GM19467 (cell line): Measurements from ENCODE around the gene KRT81.
"Not testable (repeated sequence)": the region's sequence is repeated elsewhere in the genome, so short reads cannot be mapped to it uniquely, and the experiment has no call there.

Experiments
- ATAC-seq: cut with Tn5 transposase; IDR thresholded peaks from one replicate; pipeline ENCODE4 v1.9.1; 2021; ENCODE audit warnings: mild to moderate bottlenecking, moderate library complexity; ENCODE audit not compliant: unreplicated experiment

The KRT81 gene

GRCh38 chr12:52300796-52301691 lies 9.7 kb upstream of the KRT81 start:
- ATAC-seq, result no peak

GRCh38 chr12:52298677-52299190 lies 7.4 kb upstream of the KRT81 start:
- ATAC-seq, result no peak

DNA sequence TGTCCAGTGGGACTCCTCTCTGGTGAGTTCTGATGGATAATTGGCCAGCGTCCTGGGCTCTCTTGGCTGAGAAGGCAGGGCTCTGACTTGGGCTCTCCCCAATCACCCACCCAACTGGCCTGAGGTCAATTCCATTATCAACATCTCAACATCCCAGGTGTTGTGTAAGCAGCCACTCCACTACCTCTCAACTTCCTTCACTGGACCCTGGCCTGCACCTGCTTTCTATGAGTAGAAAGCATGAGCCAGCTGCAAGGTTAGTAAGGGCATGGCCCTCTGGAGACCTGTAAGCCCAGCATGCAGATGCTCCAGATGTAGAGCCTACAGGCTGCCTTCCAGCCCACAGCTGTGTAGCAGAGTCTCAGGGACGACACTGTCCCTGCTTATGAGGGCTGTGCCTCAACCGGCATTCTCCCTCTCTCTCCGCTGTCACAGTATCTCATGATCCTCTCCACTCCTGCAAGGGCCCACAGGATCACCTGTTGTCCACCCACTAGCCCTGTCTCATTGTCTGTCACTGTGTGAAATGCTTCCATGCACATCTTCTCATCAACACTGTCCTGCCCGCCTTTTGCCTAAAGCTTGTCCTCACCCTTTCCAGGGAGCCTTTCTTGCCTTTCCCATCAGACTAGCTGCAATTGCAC lies 5.4 kb upstream of the KRT81 start:
- ATAC-seq, result no peak

GRCh38 chr12:52295663-52296062 lies 4.3 kb upstream of the KRT81 start:
- no peak for ATAC-seq

DNA sequence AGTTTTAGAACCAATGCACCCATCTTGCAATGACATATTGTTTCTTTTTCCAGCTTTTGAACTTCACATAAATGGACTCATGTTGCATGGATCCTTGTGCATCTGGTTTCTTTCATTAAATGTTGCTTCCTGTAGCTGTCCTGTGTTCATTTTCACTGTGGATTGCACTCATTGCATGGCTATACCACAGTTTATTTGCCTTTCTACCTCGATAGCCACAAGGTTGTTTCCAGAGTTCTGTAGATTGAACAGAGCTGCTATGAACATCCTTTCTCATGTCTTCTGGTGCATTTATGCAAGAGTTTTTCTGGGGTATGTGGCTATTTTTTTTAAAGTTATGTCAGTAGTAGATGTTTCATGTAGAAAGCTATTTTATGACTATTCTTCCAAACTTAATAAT lies 3.5 kb upstream of the KRT81 start:
- ATAC-seq, result no peak

DNA sequence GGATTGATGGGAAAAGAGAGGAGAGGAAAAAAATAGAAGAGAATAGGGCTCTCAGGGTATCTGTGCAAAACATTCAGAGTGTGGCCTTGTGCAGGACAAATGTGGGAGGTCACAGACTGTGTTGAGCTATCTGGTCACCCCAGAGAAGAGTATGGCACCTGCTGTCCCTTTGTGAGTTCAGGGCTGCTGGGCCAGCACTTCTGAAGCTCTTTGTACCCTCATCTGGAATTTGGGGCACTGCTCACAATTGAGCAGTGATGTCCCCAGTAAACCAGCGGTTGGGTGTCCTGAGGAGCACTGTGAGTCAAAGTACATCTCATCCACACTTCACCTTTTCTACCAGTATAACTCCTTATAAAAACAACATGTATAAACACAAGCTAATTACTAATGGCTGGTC lies 2.6 kb upstream of the KRT81 start:
- ATAC-seq, result no peak

GRCh38 chr12:52290483-52291134 lies 725 bp downstream of the KRT81 start:
- not testable (repeated sequence) for ATAC-seq

DNA sequence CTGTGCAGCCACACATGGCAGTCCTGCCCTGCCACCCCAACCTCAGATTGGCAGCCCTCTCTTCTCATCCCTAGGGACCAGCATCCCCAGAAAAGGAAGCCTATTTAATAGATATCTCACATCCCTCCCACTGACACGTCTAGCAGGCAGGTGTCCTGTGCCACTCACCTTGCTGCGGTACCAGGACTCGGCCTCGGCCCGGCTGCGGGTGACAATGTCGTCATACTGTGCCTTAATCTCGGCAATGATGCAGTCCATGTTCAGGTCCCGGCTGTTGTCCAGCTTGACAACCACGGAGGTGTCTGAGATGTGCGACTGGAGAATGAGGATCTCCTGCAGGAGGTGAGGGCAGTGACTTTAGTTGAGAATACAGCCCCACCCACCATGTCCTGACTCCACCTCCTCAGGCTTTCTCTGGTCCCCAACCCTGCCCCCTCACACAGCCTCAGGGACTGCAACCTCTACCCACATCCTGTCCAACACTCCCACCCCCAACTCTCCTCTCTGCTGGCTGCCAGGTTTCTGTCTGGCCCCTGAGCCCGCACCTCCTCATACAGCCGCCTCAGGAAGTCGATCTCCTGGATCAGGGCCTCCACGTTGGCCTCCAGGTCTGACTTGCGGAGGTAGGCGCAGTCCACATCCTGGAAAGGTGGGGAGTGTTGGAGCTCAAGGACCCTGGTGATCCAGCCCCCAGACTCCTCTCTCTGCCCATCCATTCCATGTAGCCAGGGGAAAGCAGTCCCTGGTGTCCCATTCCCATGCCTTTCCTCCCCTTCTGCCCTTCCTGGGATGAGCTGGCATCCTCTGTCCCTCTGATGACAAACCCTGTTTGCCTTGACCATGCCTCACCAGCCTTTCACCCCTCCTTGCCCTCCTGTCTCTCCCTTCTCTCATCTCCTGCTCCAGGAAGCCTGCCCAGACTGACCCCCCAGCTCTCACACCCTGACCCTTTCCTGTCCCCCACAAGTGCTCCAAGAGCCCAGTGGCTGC lies 3.2 kb downstream of the KRT81 start:
- ATAC-seq, result peak; percentile 91

GRCh38 chr12:52286857-52287785 lies 4.2 kb downstream of the KRT81 start:
- ATAC-seq, result not testable (repeated sequence)

- ATAC-seq, result no peak
These were observed 5.3 kb downstream of the KRT81 start for GRCh38 chr12:52285851-52286530.

DNA sequence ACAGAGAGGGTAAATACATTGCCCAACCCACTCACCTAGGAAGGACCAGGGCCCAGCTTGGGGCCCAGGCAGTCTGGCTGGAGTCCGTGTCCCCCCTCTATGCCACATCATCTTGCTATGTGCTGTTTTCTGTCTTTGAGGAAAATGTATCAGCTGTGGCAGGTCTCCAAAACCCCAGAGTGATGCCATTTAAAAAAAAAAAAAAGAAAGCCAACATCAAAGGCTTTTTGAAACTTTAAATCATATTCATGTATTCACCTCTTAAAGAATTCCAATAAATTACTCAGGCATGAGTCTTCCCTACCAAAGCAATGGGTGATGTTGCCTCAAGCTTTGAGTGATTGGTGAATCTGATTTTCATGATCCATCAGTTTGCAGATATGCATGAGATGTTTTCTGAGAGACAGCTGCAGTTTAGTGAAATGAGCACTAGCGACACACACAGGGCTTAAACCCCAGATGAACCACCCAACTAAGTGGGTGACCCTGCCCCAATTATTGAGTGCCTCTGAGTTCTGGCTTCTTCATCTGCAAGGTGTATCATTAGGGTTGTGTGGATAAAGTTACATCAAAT lies 6.1 kb downstream of the KRT81 start:
- ATAC-seq, result no peak

- ATAC-seq, result no peak
These were observed 6.7 kb downstream of the KRT81 start for GRCh38 chr12:52284562-52285171.

- ATAC-seq, result no peak
These were observed 10.4 kb downstream of the KRT81 start for GRCh38 chr12:52280796-52281560.

DNA sequence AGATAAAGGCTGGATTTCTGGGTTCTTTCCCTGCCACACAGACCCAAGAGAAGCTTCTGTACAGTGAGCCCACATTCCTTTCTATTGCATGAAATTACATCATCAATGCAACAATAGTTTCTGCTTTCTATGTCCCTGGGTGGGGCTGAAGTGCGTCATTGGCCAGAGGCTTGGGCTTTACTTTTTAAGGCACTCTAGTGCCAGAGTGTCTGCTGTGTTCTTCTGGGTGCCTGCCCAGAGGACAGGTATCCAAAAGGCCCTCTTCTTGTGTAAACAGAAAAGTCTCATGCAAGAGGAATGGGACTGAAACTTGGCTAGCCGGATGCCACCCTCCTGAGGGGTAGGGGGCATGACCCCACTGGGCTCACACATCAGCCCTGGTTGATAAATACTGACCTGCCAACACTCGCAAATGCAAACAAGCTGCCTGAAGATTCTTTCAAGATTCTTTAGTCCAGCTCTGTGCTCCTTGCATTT lies 11.0 kb downstream of the KRT81 start:
- no peak for ATAC-seq

DNA sequence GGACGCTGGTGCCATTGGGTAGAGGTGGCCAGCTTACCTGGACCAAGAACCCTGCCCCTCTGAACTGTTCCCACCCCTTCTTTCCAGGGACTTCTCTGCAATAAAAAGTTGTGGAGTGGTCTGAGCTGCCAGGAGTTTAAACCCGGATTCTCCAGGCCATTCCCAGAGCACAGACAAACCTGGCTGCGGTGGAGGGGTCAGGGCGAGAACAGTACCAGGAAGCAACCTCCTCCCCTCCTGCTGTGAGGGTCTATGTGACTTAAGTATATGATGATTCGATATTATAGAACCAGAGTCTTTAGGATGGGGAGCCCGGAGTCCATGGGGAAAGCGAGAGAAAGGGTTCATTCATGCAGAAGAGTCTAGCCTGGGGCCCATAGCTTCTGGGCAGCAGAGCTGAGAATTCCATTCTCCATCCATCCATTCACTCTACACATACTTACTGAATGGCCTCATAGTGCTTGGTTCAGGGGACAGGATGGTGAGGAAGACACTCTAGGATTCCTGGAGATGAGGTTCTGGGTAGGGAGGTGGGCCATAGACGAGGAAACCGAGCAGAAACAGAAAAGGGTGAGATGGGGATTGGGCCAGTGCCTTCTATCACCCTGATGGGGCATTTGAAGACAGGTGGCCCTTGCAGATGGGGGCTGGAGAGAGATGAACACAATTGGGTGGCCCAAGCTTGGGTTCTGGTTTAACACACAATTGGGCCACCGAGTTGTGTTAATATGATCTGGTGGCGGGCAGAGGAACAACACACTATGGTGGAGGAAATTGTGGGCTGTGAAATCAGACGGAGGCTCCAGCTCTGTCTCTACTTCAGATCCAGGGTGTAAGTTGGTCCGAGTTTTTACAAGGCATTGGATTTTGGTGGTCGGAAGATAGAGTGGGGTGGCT lies 11.7 kb downstream of the KRT81 start:
- ATAC-seq, result no peak
